ENCODE results near the gene RIPK3. TPM values are rescaled to one million over a fixed set of nuclear protein-coding genes. Genes with fewer than 3 reads are reported as not detected.
"Not testable (repeated sequence)": the region's sequence is repeated elsewhere in the genome, so short reads cannot be mapped to it uniquely, and the experiment has no call there.

The RIPK3 gene
- 1 to 10 TPM; 2.3 to 3.6 (median 3.1) TPM for polyA plus RNA-seq (ENCODE audit: insufficient read length in 3 of 3)

DNA sequence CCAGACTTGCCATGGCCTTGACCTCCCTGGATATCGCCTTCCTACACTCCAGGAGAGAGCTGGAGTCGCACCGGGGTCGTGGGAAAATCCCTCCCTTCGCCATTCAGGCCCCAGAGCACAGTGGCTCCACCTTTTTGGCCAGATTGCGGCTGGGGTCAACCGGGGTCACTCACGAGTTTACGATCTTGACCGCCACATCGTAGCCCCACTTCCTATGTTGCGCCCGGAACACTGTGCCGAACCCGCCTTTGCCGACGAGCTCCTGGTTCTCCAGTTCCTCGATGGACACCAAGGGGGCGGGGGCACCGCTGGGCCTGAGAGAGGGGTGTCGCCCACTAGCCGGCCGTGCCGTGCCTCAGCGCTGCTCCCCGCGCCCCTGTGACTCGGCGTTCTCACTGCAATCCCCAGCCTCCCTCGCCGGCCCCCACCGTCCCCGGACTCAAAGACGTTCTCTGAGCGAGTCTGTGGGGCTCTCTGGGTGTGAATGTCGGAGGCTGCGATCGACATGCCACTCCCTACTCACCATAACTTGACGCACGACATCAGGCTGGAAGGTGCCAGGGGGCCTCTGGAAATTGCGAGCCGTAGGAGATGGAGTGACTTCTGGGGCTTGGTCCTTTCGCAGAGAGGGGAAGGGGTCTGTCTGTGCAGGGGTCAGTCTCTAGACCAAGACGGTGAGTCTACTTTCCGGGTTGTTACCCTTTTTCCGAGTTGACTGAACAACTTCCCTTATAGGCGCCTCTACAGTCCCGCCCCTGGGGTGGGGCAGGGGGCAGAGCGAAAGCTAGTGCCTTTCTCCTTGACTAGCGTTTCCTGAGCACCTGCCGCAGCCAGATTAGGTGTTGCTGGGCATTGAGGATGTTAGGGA, at the start of gene RIPK3:
Gene RIPK3 (minus strand): TSS at position 708 of the 868 bp plus-strand sequence. CDS start 165 bp downstream, at position 543.
- DNase-seq (ENCODE audit: low read depth in 3 of 3, low spot score in 2 of 3): no peak

DNA sequence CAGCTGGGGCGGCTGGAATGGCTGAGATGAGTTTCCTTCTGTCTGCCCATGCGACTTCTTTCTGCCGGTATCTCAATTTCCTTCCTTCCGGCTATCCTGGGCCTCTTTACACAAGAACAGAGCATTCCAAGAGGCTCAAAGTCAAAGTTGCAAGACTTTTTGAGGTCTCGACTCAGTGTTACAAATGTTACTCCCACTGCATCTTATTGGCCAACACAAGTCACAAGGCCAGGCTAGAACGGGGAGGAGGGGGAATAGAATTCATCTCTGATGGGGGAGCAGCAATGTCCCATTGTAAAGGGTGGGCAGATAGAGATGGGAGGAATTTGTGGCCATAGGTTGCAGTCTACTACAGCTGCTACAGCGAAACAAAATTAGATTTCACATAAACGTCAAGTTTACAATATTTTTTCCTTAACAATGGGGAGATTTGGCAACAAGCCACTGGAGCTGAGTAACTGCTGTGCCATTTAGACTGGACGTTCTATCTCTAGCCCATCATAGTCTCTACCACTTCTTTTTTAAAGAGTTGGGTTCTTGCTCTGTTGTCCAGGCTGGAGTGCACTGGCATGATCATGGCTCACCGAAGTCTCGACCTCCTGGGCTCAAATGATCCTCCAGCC, 49.5 kb upstream of the RIPK3 start:
- no peak for DNase-seq (ENCODE audit: low read depth in 3 of 3, low spot score in 2 of 3)

DNA sequence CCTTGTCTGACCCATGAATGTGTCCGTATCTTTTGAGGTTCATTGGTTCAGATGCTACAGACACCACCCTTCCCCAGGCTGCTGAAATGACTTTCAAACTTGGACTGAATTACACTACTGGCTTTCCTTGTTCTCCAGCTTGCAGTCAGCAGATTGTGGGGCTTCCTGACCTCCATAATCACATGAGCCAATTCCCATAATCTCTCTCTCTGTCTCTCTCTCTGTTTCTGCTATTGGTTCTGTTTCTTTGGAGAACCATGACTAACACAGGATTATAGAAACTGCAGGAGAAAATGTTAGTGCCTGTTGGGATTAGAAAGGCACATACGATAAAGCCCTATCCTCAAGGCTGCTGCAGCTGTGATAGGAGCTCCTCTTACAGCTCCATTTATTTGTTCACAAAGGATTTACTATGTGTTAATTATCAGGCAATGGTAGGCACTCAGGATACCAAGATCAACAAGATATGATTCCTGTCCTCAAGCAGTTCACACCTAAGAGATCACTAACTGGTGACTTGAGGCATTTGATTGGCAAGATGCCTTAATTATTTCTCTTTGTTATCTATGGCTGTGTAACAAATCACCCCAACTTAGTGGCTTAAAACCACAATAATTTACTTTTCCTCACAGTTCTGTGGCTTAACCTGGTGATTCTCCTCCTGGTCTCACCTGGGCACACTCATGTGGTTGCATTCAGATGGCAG, 48.8 kb upstream of the RIPK3 start:
- no peak for DNase-seq (ENCODE audit: low read depth in 3 of 3, low spot score in 2 of 3)

DNA sequence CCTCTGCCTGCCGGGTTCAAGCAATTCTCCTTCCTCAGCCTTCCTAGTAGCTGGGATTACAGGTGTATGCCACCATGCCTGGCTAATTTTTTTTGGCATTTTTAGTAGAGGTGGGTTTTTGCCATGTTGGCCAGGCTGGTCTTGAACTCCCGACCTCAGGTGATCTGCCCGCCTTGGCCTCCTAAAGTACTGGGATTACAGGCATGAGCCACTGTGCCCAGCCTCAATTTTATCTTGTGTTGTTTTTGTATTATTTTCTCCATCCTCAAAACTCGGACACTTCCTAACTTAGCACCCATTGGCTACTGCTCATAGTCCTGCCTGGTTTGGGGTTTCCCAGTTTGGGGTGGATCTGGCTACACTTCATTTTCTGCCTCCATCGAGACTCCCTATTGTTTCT, 47.8 kb upstream of the RIPK3 start:
- not testable (repeated sequence) for DNase-seq (ENCODE audit: low read depth in 3 of 3, low spot score in 2 of 3)

DNA sequence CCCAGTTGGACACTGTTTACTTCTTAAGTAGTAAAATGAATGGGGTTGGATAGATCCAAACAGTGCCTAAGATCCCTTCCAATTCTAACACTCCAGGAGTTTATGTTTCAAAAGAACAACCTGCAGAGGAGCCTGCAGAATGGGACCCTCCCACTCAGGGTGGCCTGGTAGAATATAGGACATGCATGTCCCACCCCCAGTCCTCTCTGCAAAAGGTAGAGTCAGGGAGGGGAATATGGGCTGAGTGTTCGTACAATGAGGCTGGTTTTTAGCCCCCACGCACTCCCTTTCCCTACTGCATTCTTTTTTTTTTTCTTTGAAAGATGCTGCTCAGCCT, 47.2 kb upstream of the RIPK3 start:
- DNase-seq (ENCODE audit: low read depth in 3 of 3, low spot score in 2 of 3): no peak

DNA sequence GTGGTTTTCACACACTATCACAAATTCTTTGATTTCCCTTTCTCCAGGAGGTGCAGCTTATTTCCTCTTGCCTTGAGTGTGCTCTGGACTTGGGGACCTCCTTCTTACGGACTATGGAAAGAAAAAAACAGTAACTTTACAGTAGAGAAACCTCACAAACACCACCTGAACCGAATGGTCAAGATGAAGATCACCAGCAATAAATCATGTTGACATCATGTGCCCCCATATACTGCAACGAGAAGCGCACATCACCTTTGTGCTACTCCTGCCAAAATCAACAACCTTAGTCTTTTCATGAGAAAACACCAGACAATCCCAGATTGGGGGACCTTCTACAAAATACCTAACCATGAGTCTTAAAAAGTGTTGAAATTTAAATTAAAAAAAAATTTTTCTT, 45.7 kb upstream of the RIPK3 start:
- no peak for DNase-seq (ENCODE audit: low read depth in 3 of 3, low spot score in 2 of 3)

DNA sequence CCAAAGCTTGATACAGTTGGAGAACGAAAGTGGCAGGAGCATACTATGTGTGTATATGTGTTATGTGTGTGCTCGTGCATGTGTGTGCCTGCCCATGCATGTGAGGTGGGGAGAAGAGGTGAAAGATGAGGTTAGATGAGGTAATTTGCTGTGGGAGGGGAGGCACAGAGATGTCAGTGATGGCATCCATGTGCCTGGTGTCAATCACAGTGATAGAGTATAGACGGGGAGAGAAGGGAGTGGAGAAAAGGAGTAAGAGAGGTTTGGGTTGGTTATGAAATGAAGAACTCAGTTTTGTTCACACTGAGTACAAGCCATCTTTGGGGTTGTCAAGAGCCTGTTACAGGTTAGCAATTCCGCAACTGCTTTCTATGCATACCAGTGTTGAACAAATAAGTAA, 44.4 kb upstream of the RIPK3 start:
- DNase-seq (ENCODE audit: low read depth in 3 of 3, low spot score in 2 of 3): no peak

DNA sequence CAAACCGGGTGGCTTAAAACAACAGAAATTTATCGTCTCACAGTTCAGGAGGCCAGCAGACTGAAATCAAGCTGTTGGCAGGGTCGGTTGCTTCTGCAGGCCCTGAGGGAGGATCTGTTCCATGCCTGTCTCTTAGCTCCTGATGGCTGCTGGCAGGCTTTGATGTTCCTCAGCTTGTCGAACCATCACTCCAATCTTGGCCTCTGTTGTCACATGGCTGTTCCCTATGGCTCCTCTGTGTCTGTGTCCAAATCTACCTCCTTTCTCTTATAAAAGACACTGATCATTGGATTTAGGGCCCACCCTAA, 42.2 kb upstream of the RIPK3 start:
- no peak for DNase-seq (ENCODE audit: low read depth in 3 of 3, low spot score in 2 of 3)

DNA sequence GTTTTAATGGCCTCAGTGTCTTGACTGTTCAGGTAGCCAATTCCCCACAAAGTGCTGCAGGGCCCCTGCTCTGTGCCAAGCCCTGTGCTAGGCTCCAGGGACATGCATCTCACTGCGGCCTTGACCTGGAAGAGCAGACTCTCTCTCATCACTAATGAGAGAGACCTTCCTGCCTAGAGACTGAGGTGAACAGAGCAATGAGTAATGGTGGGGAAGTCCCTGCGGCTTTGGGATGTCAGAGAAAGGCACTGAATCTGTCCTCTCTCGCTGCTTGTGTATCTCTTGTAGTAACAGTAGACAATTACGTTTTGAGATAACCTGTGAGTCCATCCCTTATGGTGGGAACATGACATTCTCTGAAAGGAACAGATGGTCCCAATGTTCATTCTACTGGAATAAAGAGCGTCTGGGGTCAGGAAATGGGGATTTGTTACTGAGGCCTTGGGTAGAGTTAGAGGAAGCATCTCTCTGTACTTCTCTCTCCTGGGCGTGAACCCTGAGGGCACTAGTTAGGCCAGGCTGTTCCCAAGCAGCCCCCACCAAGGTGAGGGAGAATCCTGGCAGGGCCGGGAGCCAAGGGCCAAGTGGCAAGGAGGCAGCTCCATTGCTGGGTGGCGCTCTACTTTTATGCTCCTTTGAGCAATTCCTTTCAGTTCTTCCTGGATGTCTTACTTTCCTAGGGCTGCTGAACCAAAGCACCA, 41.7 kb upstream of the RIPK3 start:
- no peak for DNase-seq (ENCODE audit: low read depth in 3 of 3, low spot score in 2 of 3)

DNA sequence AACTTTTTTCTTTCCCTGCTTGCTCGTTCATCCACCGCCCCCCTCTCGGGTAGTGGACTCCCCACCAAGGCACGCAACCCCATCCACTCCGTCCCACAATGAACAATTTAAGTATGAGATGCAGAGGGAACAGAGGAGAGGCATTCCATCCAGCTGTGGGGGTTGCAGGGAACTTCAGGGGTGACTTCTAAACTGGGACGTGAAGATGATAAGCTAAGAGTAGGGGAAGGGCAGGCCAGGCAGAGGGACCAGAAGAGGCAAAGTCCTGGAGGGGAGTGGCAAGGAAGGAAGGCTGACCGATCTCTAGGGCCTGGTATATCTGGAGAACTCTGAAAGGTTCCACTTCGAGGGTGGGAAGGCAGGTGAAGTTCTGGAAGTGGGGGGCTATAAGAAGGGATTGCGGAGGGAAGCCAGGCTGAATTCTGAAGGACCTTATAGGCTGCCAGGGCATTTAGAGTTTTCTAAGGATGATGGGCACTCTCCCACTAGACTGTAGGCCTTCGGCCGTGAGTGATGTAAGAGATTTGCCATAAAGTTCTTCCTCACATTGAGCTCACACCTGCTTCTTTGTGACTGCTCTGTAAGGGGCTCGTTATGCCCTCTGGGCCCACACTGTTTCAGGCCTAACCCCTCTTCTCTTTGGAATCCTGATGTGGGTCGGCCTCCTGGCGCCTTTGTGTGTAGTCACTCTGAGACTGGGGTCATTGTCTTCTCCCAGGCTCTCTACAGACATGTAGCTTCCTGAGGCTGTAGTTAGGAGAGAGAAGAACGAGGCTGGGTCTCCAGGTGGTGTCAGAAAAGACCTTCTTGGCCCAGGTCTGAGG, 40.3 kb upstream of the RIPK3 start:
- DNase-seq (ENCODE audit: low read depth in 3 of 3, low spot score in 2 of 3): no peak

DNA sequence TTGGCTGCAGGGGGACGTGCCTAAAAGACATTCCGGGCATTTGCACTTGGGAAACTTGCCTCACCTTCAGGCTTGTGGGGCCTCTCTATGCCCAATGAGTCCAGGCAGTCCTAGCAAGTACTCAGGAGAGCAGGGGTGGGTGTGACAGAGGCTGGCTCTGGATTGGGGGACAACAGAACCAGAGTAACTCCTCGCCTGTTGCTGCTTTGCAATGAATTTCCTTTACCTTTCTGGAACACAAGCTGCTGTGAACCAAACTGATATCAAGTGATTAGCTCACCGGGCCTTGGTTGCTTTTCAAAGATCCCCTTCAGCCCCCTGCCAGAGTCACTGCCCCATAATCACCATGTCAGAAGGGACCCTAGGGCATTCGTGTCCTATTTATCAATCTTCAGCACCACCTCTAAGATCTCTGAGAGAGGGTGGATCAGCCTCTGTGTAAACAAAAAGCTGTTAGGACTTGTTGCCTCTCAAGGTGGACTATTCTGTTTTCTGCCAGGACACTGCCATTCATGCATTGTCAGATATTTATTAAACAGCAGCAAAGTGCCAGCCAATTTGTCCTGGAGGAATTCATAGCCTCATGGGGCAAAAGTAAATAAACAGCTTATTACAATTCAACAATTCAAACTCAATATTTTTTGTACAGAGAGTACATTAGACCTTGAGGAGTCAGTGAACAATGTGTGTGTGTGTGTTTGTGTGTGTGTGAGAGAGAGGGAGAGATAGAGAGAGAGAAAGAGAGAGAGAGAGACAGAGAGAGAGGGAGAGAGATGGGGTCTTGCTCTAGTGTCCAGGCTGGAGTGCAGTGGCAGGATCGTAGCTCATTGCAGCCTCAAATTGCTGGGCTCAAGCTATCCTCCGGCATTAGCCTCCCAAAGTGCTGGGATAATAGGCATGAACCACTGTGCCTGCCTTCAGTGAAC, 39.5 kb upstream of the RIPK3 start:
- no peak for DNase-seq (ENCODE audit: low read depth in 3 of 3, low spot score in 2 of 3)

DNA sequence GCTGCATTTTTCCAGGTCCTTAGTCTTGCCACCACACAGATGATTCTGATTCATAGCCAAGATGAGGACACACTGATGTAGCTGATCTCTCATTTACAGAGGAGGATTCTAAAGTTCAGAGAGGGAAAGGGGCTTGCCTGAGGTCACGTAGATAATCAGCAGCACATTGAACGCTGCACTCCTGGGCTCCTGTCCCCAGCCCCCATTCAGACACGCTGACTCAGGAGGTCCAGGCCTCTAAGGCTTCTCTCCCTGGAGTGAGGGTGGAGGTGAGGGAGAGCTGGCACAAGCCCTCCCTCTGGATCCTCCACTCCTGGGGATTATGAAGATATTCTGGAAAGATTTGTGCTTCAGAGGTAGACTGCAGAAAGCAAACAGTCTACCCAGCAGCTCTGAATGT, 38.5 kb upstream of the RIPK3 start:
- DNase-seq (ENCODE audit: low read depth in 3 of 3, low spot score in 2 of 3): no peak

DNA sequence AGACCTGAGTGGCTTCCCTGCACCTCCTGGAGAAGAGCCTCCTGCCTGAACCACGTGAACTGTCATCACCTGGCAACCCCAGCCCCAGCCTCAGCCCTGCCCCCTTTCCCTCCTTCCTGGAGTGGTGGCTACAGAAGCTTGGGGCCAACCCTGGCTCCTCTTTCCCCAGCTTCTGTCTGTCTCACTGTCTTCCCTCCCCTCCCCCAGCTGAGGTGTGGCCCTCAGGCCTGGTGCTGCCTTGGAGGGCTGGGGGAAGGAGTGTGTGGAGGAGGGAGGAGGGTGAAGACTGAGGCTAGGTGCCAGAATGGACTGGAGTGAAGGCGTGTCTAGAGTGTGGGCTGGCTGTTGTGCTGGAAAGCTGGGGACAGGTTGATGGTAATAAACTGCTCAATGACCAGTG, 37.9 kb upstream of the RIPK3 start:
- DNase-seq (ENCODE audit: low read depth in 3 of 3, low spot score in 2 of 3): no peak

DNA sequence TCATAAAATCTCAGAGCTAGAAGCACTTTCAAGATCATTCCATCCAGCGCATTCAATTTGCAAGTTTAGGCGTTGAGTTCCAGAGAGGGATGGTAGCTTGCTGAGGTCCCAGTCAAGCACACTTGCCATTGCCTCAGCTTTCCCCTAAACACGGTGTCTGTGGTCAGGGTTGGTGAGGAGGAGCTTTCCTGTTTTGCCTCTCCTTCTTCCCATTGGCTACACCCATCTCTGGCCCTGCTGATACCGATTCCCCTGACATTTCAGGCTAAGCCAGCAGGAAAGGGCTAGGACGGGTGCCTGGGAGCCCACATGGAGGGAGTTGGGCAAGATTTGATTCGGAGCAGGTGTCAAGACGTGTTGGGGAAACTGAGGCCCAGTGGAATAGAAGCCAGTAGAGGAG, 37.3 kb upstream of the RIPK3 start:
- DNase-seq (ENCODE audit: low read depth in 3 of 3, low spot score in 2 of 3): no peak

DNA sequence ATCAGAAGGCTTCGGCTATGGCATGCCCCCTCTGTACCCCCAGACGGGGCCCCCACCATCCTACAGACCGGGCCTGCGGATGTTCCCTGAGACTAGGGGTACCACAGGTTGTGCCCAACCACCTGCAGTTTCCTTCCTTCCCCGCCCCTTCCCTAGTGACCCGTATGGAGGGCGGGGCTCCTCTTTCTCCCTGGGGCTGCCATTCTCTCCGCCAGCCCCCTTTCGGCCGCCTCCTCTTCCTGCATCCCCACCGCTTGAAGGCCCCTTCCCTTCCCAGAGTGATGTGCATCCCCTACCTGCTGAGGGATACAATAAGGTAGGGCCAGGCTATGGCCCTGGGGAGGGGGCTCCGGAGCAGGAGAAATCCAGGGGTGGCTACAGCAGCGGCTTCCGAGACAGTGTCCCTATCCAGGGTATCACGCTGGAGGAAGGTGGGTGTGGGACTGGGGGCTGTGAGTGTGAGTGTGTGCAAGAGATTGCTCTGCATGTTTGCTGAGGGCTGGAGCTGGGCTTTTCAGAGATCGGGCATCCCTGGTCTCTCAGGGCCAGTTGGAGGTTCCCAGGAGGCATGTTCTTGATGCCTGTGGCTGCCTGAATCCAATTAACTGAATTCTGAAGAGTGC, 36.8 kb upstream of the RIPK3 start:
- DNase-seq (ENCODE audit: low read depth in 3 of 3, low spot score in 2 of 3): no peak

DNA sequence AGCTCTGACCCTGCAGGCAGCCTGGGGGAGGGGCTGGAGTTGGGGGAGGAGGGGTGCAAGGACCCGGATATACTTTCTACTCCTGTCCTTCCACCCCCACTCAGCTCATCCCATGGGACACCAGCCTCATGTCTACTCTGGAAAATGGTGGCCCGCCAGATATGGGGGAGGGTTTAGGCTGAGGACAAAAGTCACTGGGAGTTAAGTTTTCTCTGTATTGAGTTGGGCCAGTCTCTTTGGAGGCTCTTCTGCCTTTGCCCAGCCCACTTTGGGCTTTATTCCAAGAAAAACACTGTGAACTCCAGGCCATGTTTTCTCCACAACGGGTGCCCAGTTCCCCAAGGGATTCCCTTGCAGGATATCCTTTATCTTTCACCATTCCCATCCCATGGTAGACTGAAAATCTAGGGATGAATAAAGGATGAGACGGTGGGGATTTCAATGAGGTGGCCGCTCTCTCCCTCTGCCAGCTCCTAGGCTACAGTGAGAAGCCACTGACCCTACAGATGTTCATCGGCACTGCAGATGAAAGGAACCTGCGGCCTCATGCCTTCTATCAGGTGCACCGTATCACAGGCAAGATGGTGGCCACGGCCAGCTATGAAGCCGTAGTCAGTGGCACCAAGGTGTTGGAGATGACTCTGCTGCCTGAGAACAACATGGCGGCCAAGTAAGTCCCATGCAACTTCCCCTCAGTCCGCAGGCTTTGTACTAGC, 33.1 kb upstream of the RIPK3 start:
- no peak for DNase-seq (ENCODE audit: low read depth in 3 of 3, low spot score in 2 of 3)

DNA sequence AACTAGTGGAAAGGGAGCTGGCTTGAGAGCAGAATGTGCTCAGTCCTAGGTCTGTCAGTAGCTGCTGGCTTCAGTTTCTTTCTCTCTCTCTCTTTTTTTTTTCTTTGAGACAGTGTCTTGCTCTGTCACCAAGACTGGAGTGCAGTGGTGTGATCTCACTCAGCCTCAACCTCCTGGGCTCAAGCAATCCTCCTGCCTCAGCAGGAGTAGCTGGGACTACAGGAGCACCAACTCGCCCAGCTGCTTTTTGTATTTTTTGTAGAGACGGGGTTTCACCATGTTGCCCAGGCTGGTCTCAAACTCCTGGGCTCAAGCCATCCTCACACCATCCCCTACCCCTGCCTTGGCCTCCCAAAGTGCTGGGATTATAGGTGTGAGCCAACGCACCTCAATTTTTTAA, 31.8 kb upstream of the RIPK3 start:
- DNase-seq (ENCODE audit: low read depth in 3 of 3, low spot score in 2 of 3): not testable (repeated sequence)

DNA sequence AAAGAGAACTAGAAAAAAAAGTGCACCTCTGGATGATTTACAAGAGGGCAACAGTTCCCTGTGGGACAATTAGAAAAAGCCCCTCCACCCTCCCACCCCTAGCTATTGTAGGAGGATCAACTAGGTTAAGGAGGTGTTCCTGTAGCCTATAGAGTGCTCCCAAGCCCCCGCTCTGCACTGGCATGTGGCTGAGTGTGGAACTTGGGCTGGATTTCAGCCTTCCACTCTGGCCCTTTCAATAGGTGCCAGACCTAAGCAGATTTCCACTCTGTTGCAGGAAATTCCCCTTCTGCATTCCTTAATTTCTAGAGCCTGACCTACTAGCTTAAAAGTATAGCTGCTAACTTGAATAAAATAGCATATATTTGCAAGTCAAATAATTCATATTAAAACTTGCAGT, 31.0 kb upstream of the RIPK3 start:
- DNase-seq (ENCODE audit: low read depth in 3 of 3, low spot score in 2 of 3): no peak
